ENCODE results near the gene FHOD1. TPM values are rescaled to one million over a fixed set of nuclear protein-coding genes. Genes with fewer than 3 reads are reported as not detected.

The FHOD1 gene
- total and polyA plus RNA-seq, 2 of the 13 experiments (the other 11 are each of a cell fraction or from before 2014, with no cell fraction given) = 20.0 to 20.8 TPM

- TF ChIP-seq GMEB2 (CRISPR knock-in tag; IDR thresholded peaks at IDR 0.05; ENCODE audit: low read depth) (no peak), KLF16 (CRISPR knock-in tag; IDR thresholded peaks at IDR 0.05) (peak; percentile 32 to 75; a peak in 1 of 4 replicates), GLMP (CRISPR knock-in tag; IDR thresholded peaks at IDR 0.05; ENCODE audit: borderline replicate concordance) (no peak), ZNF784 (CRISPR knock-in tag; IDR thresholded peaks at IDR 0.05; ENCODE audit: borderline replicate concordance) (no peak; the same call in 1 of the 2 replicates), CBX2 (IDR thresholded peaks at IDR 0.05; ENCODE audit: low read depth, low read length) (no peak), CBX2 (CRISPR knock-in tag; IDR thresholded peaks at IDR 0.05; ENCODE audit: low read depth) (peak; percentile 85; the same call in 1 of the 2 replicates), ELF1 (CRISPR knock-in tag; IDR thresholded peaks at IDR 0.05) (peak; percentile 69; the same call in 1 of the 2 replicates), ZBTB42 (CRISPR knock-in tag; IDR thresholded peaks at IDR 0.05) (no peak), ZNF776 (CRISPR knock-in tag; IDR thresholded peaks at IDR 0.05) (peak; percentile 85), STAT5B (CRISPR knock-in tag; IDR thresholded peaks at IDR 0.05) (peak; percentile 90; the same call in 1 of the 2 replicates), TFAP4 (IDR thresholded peaks at IDR 0.05; ENCODE audit: borderline replicate concordance, low read depth) (peak; percentile 99), DPF2 (CRISPR knock-in tag; IDR thresholded peaks at IDR 0.05; ENCODE audit: borderline replicate concordance, low read depth) (peak; percentile 85; the same call in 1 of the 2 replicates), ZNF354B (CRISPR knock-in tag; IDR thresholded peaks at IDR 0.05) (0 out of 2 replicates have a peak, but pooled peaks have one; percentile 85), ZNF563 (CRISPR knock-in tag; IDR thresholded peaks at IDR 0.05) (peak; percentile 76; the same call in 1 of the 2 replicates), RXRB (CRISPR knock-in tag; IDR thresholded peaks at IDR 0.05; ENCODE audit: borderline replicate concordance) (peak; percentile 74), POLR2AphosphoS2 (IDR thresholded peaks at IDR 0.05; ENCODE audit: low read depth, low read length) (no peak), CERS6 (CRISPR knock-in tag; IDR thresholded peaks at IDR 0.05) (no peak), TCF7 (IDR thresholded peaks at IDR 0.05; ENCODE audit: low read depth) (no peak), RARG (CRISPR knock-in tag; IDR thresholded peaks at IDR 0.05; ENCODE audit: low read depth) (no peak), NKX3-1 (CRISPR knock-in tag; IDR thresholded peaks at IDR 0.05) (0 out of 2 replicates have a peak, but pooled peaks have one; percentile 63), SMYD3 (CRISPR knock-in tag; IDR thresholded peaks at IDR 0.05) (peak; percentile 90; the same call in 1 of the 2 replicates), ZXDC (CRISPR knock-in tag; IDR thresholded peaks at IDR 0.05) (no peak)
Observed at GRCh38 chr16:67246081-67246755, 1.1 kb downstream of the FHOD1 start (continued).
